MCF 10A (cell line): ENCODE data around the gene NOBOX. TPM values are rescaled to one million over a fixed set of nuclear protein-coding genes. Genes with fewer than 3 reads are reported as not detected.

ENCODE experiments used
- BruUV-seq: library from RNA; stranded (reverse); fragments of 400-500 nt; replicated peaks from 2 replicates; lab custom pipeline; 2021; lab: Mats Ljungman, UMichigan
- CTCF ChIA-PET: fragments of 300-600 bp; sonication (Branson Sonifier 250); formaldehyde crosslinking; extraction: SDS; loops from one replicate; lab custom pipeline; 2021; ENCODE audit warnings: antibody characterized with exemption, inconsistent platforms; lab: Yijun Ruan, JAX
- POLR2A ChIA-PET: fragments of 300-600, 350-650 bp; sonication (Branson Sonifier 250); formaldehyde crosslinking; extraction: SDS; loops from one replicate; lab custom pipeline; 2020; ENCODE audit warnings: antibody characterized with exemption, inconsistent platforms; lab: Yijun Ruan, JAX
- DNase-seq: peaks from one replicate; pipeline ENCODE4 v3.0.0-alpha.2; 2018; ENCODE audit not compliant: unreplicated experiment
- H3K27ac Mint-ChIP-seq: one replicate; pipeline ENCODE4 v1.8.0; 2022; ENCODE audit warnings: mild to moderate bottlenecking, low read depth, mixed read lengths; ENCODE audit not compliant: unreplicated experiment
- H3K27me3 Mint-ChIP-seq: one replicate; pipeline ENCODE4 v1.8.0; 2022; ENCODE audit warnings: mixed read lengths; ENCODE audit not compliant: insufficient read depth, unreplicated experiment
- H3K36me3 Mint-ChIP-seq: one replicate; pipeline ENCODE4 v1.8.0; 2022; ENCODE audit warnings: mild to moderate bottlenecking, moderate library complexity, mixed read lengths; ENCODE audit not compliant: insufficient read depth, unreplicated experiment
- H3K4me1 Mint-ChIP-seq: one replicate; pipeline ENCODE4 v1.8.0; 2022; ENCODE audit warnings: mixed read lengths; ENCODE audit not compliant: insufficient read depth, unreplicated experiment
- H3K4me3 Mint-ChIP-seq: one replicate; pipeline ENCODE4 v1.8.0; 2022; ENCODE audit warnings: mild to moderate bottlenecking, moderate library complexity, mixed read lengths; ENCODE audit not compliant: unreplicated experiment
- H3K9me3 Mint-ChIP-seq: one replicate; pipeline ENCODE4 v1.8.0; 2022; ENCODE audit warnings: mixed read lengths; ENCODE audit not compliant: unreplicated experiment
- intact Hi-C: fragments of 100-400 bp; cut with micrococcal nuclease; formaldehyde crosslinking; loops from 2 replicates; pipeline ENCODE4 v1.14.1; 2022
- total RNA-seq: library from RNA; stranded (reverse); gene quantifications from 2 replicates; pipeline ENCODE4 v1.2.3, GENCODE V29; 2022
- TF ChIP-seq, protein P1 (sequence below): fragments of 200-600 bp; IDR thresholded peaks from one replicate; pipeline ENCODE4 v1.8.0; 2022; ENCODE audit warnings: antibody characterized with exemption, mild to moderate bottlenecking; ENCODE audit not compliant: unreplicated experiment

The NOBOX gene
- total RNA-seq, 1 experiment from 2014 or later = not detected

DNA sequence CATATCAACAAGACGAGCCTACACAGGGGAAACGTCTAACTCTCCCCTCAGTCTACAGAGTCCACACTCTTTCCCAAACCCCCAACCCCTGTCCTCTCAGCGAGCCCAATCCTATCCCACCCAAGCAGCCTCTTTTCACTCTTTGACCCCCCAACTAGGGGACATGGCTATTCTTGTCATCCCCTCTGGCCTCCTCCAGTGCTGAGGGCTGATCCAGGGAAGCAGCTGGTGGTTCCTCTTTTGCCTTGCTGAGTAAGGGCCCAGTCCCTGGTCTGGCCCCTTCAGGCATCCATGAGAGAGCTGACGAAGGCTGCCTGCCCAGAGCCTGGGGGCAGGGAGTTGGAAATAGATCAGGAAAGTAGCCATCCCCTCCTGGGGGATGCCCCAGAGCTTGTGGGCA lies 6.4 kb downstream of the NOBOX start:
- Mint-ChIP-seq H3K27ac (no peak overlapping the region), H3K36me3 (no peaks in the 10 kb centered on the region), H3K4me3 (no peak overlapping the region), H3K9me3 (no peaks in the 10 kb centered on the region), H3K27me3 (no peaks in the 10 kb centered on the region), H3K4me1 (no peaks in the 10 kb centered on the region)
- DNase-seq = no peak
- intact Hi-C loops = no loop called here
- CTCF ChIA-PET = interaction anchor here (1.8 kb wide), 1 partner anchor 40 kb away, joined by 16 read pairs; no protein-coding TSS in a partner anchor
- no TSS peak for BruUV-seq
- TF ChIP-seq, protein P1, sequence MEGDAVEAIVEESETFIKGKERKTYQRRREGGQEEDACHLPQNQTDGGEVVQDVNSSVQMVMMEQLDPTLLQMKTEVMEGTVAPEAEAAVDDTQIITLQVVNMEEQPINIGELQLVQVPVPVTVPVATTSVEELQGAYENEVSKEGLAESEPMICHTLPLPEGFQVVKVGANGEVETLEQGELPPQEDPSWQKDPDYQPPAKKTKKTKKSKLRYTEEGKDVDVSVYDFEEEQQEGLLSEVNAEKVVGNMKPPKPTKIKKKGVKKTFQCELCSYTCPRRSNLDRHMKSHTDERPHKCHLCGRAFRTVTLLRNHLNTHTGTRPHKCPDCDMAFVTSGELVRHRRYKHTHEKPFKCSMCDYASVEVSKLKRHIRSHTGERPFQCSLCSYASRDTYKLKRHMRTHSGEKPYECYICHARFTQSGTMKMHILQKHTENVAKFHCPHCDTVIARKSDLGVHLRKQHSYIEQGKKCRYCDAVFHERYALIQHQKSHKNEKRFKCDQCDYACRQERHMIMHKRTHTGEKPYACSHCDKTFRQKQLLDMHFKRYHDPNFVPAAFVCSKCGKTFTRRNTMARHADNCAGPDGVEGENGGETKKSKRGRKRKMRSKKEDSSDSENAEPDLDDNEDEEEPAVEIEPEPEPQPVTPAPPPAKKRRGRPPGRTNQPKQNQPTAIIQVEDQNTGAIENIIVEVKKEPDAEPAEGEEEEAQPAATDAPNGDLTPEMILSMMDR = no peak
- POLR2A ChIA-PET = interaction anchor here (1.9 kb wide), 1 partner anchor 11 kb away, joined by 5 read pairs; no protein-coding TSS in a partner anchor

DNA sequence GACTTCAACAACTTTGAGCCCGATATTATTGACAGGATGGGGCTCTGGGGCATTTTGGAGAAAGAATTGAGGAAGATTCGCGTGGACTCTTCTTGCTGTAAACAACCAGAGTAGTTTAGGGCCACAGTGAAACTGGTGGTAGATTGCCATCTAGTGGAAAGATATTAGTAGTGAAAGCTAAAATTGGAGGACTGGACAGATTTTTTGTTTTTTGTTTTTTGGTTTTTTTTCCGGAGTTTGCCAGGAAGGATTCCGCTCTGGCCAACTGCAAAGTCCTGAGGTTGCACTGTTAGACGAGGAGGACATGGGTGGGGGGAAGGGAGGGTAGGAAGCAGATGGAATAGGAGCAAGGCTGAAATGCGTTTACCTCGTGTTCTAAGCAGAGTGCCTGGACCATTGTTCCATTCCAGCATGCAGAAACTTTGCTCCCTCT lies 11.7 kb downstream of the NOBOX start:
- BruUV-seq = no TSS peak
- CTCF ChIA-PET = interaction anchor here (0.6 to 4.5 kb wide), 19 partner anchors 9 to 1322 kb away, joined by 3 to 94 read pairs (median 5); partner anchors contain the start of gene NOBOX
- Mint-ChIP-seq H3K27ac (no peak overlapping the region), H3K36me3 (no peaks in the 10 kb centered on the region), H3K4me3 (no peak overlapping the region), H3K27me3 (no peaks in the 10 kb centered on the region), H3K9me3 (no peaks in the 10 kb centered on the region), H3K4me1 (peaks cover 8% of the 10 kb centered on the region)
- TF ChIP-seq, protein P1 = peak; percentile 60
- POLR2A ChIA-PET = interaction anchor here (0.8 to 0.9 kb wide), 2 partner anchors 14 to 25 kb away, joined by 3 to 6 read pairs; no protein-coding TSS in a partner anchor
- intact Hi-C loops = loop anchor here (1.0 kb wide), 1 partner anchor 45 kb away; no protein-coding TSS in a partner anchor
- peak; percentile 69 for DNase-seq

DNA sequence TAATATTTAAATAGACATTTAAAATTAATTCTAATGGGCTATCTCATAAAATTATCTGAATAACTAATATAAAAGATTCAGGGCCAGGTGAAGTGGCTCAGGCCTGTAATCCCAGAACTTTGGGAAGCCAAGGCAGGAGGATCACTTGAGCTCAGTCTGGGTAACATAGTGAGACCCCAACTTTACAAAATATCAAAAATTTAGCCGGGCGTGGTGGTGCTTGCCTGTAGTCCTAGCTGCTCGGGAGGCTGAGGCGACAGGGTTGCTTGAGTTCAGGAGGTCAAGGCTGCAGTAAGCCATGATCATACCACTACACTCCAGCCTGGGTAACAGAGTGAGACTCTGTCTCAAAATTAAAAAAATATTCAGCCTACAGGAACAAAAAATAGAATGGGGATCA lies 12.5 kb downstream of the NOBOX start:
- ChIA-PET CTCF (interaction anchor here (0.7 to 4.5 kb wide), 15 partner anchors 8 to 475 kb away, joined by 3 to 94 read pairs (median 5); partner anchors contain the start of gene NOBOX), POLR2A (no interaction called here)
- no peaks in the 10 kb centered on the region for H3K27me3 Mint-ChIP-seq
- no TSS peak for BruUV-seq
- H3K4me1 Mint-ChIP-seq = peaks cover 13% of the 10 kb centered on the region
- DNase-seq = no peak
- no peak overlapping the region for H3K4me3 Mint-ChIP-seq
- H3K36me3 Mint-ChIP-seq = no peaks in the 10 kb centered on the region
- TF ChIP-seq, protein P1 = no peak
- H3K27ac Mint-ChIP-seq = no peak overlapping the region
- intact Hi-C loops = loop anchor here (1.0 kb wide), 1 partner anchor 46 kb away; no protein-coding TSS in a partner anchor
- H3K9me3 Mint-ChIP-seq = no peaks in the 10 kb centered on the region

- Mint-ChIP-seq H3K36me3 (no peaks in the 10 kb centered on the region), H3K27ac (no peak overlapping the region), H3K27me3 (no peaks in the 10 kb centered on the region), H3K4me3 (no peak overlapping the region), H3K9me3 (no peaks in the 10 kb centered on the region), H3K4me1 (peaks cover 13% of the 10 kb centered on the region)
- no TSS peak for BruUV-seq
- intact Hi-C loops = no loop called here
- CTCF ChIA-PET = interaction anchor here (1.2 to 4.5 kb wide), 8 partner anchors 10 to 59 kb away, joined by 3 to 94 read pairs (median 8); partner anchors contain the start of gene NOBOX
- POLR2A ChIA-PET = no interaction called here
- DNase-seq = no peak
- TF ChIP-seq, protein P1 = no peak
Observed at GRCh38 chr7:144390481-144390880, 13.0 kb downstream of the NOBOX start.
